C4-2B (cell line): ENCODE measurements around the gene LRBA.

ENCODE experiments used
- H3K27ac ChIP-seq: fragments of 450-650 bp; 2 replicates; pipeline ENCODE4 v1.5.1; 2017
- CTCF ChIP-seq: fragments of 450-650 bp; conservative IDR thresholded peaks from 2 replicates; pipeline ENCODE4 v1.5.1; 2017; ENCODE audit warnings: mild to moderate bottlenecking
- ZFX ChIP-seq: fragments of 450-650 bp; IDR thresholded peaks from 2 replicates; pipeline ENCODE4 v1.6.1; 2017

LRBA gene

GRCh38 chr4:150896497-150896896 lies 118.6 kb downstream of the LRBA start:
- H3K27ac ChIP-seq, result no peak overlapping the region
- TF ChIP-seq ZFX (no peak), CTCF (no peak)

- TF ChIP-seq CTCF, result no peak
- TF ChIP-seq ZFX, result no peak
These were observed 124.8 kb downstream of the LRBA start for GRCh38 chr4:150890246-150890645.

GRCh38 chr4:150889306-150889705 lies 125.8 kb downstream of the LRBA start:
- H3K27ac ChIP-seq, result no peak overlapping the region
- no peak for TF ChIP-seq ZFX
- TF ChIP-seq CTCF, result no peak

More at GRCh38 chr4:150890246-150890645, 124.8 kb downstream of the LRBA start:
- H3K27ac ChIP-seq, result no peak overlapping the region

- no peak for TF ChIP-seq CTCF
- no peak for TF ChIP-seq ZFX
These were observed 126.5 kb downstream of the LRBA start for GRCh38 chr4:150888625-150889024.

GRCh38 chr4:150888217-150888616 lies 126.9 kb downstream of the LRBA start:
- TF ChIP-seq CTCF, result no peak
- TF ChIP-seq ZFX, result no peak
- H3K27ac ChIP-seq, result no peak overlapping the region

More at GRCh38 chr4:150888625-150889024, 126.5 kb downstream of the LRBA start:
- no peak overlapping the region for H3K27ac ChIP-seq

GRCh38 chr4:150886597-150886996 lies 128.5 kb downstream of the LRBA start:
- no peak for TF ChIP-seq ZFX
- H3K27ac ChIP-seq, result no peak overlapping the region

GRCh38 chr4:150884625-150885024 lies 130.5 kb downstream of the LRBA start:
- no peak for TF ChIP-seq ZFX
- TF ChIP-seq CTCF, result no peak
- no peak overlapping the region for H3K27ac ChIP-seq

GRCh38 chr4:150875367-150875766 lies 139.7 kb downstream of the LRBA start:
- no peak overlapping the region for H3K27ac ChIP-seq
- TF ChIP-seq CTCF, result no peak
- TF ChIP-seq ZFX, result no peak
